Muscle layer of duodenum (tissue), 2 donors: ENCODE measurements around the gene MEGF6.

Experiments
- H3K27ac ChIP-seq: one replicate; pipeline ENCODE4 v1.7.0; 2013; ENCODE audit warnings: mild to moderate bottlenecking, low read length
- H3K27me3 ChIP-seq: one replicate; pipeline ENCODE4 v1.7.0; 2013; ENCODE audit warnings: low read depth, mild to moderate bottlenecking, control low read depth, low read length
- H3K36me3 ChIP-seq, 2 donors: one replicate each; pipeline ENCODE4 v1.7.0; 2013; ENCODE audit warnings: low read length in 2 of 2, control low read depth in 1 of 2, mild to moderate bottlenecking in 1 of 2; ENCODE audit not compliant: insufficient read depth in 2 of 2, control insufficient read depth in 1 of 2
- H3K4me1 ChIP-seq, 2 donors: one replicate each; pipeline ENCODE4 v1.7.0; 2013; ENCODE audit warnings: low read length in 2 of 2, mild to moderate bottlenecking in 2 of 2, control low read depth in 1 of 2, moderate library complexity in 1 of 2; ENCODE audit not compliant: insufficient read depth in 2 of 2, control insufficient read depth in 1 of 2
- H3K4me3 ChIP-seq, 2 donors: one replicate each; pipeline ENCODE4 v1.7.0; 2013; ENCODE audit warnings: low read length in 2 of 2, low read depth in 1 of 2, mild to moderate bottlenecking in 1 of 2
- H3K9me3 ChIP-seq, 2 donors: one replicate each; pipeline ENCODE4 v1.7.0; 2013; ENCODE audit warnings: low read length in 2 of 2, control low read depth in 1 of 2, mild to moderate bottlenecking in 1 of 2; ENCODE audit not compliant: control insufficient read depth in 1 of 2
- donor health status: healthy.

The MEGF6 gene

DNA sequence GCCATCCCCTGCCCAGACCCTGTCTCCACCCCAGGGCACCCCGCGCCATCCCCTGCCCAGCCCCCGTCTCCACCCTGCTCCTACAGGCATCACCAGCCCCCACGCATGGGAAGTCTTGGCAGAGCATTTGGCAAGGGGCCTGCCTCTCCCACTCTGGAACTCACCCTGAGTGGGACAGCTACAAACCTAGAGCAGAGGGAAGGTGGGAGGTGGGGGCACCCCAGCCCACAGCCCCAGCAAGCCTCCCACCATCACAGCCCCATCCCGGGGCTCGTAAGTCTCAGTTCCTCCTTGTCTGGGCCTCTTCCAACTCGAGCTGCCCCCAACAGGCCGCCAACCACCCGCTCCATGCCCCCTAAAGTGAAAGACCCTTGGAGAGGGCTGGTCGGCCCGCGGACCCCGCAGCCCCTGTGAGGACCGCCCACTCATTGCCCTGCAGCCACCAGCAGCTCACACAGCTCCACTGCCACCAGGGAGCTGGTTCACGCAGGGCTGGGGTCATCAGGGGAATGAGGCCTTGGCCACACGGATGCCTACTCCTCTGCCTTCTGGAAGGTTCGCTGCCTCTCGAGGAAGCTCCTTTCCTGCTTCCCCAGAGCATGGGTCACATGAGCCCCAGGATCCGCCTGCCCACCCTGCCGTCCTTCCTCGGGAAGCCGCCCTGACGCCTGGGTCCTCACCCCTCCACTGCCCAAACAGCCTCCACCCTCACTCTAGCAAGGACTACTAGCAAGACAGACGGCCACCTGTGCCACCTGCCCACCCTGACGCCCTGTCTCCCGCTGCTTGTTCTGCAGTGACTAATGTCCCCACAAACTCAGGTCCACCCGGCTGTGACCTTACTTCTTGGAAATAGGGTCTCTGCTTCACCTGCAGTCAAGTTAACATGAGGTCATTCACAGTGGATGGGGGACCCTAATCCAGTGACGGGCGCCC is 14.4 kb downstream of the MEGF6 start:
- H3K4me3 ChIP-seq, result no peak overlapping the region
- no peaks in the 10 kb centered on the region for H3K9me3 ChIP-seq
- H3K27me3 ChIP-seq, result no peaks in the 10 kb centered on the region
- no peak overlapping the region for H3K27ac ChIP-seq
- peaks cover 4 to 25% of the 10 kb centered on the region in 2 donors for H3K4me1 ChIP-seq
- H3K36me3 ChIP-seq, result no peaks in the 10 kb centered on the region

- Histone ChIP-seq H3K36me3 (no peaks in the 10 kb centered on the region), H3K4me1 (peaks cover 4 to 25% of the 10 kb centered on the region in 2 donors), H3K4me3 (no peak overlapping the region), H3K27me3 (no peaks in the 10 kb centered on the region), H3K27ac (no peak overlapping the region), H3K9me3 (no peaks in the 10 kb centered on the region)
Observed at GRCh38 chr1:3595949-3596348, 15.4 kb downstream of the MEGF6 start.

- H3K9me3 ChIP-seq, result no peaks in the 10 kb centered on the region
- no peak overlapping the region for H3K4me3 ChIP-seq
- H3K36me3 ChIP-seq, result no peaks in the 10 kb centered on the region
- H3K27me3 ChIP-seq, result no peaks in the 10 kb centered on the region
- no peak overlapping the region for H3K27ac ChIP-seq
- peaks cover 4 to 25% of the 10 kb centered on the region in 2 donors for H3K4me1 ChIP-seq
Observed at GRCh38 chr1:3594706-3595377, 16.5 kb downstream of the MEGF6 start.

- Histone ChIP-seq H3K27me3 (no peaks in the 10 kb centered on the region), H3K4me1 (peaks cover 4 to 19% of the 10 kb centered on the region in 2 donors), H3K27ac (no peak overlapping the region), H3K9me3 (no peaks in the 10 kb centered on the region), H3K4me3 (no peak overlapping the region), H3K36me3 (no peaks in the 10 kb centered on the region)
Observed at GRCh38 chr1:3593745-3594144, 17.6 kb downstream of the MEGF6 start.

GRCh38 chr1:3593334-3593733 is 18.0 kb downstream of the MEGF6 start:
- Histone ChIP-seq H3K36me3 (no peaks in the 10 kb centered on the region), H3K27me3 (no peaks in the 10 kb centered on the region), H3K4me3 (no peak overlapping the region), H3K4me1 (peaks cover 4 to 14% of the 10 kb centered on the region in 2 donors), H3K27ac (no peak overlapping the region), H3K9me3 (no peaks in the 10 kb centered on the region)

DNA sequence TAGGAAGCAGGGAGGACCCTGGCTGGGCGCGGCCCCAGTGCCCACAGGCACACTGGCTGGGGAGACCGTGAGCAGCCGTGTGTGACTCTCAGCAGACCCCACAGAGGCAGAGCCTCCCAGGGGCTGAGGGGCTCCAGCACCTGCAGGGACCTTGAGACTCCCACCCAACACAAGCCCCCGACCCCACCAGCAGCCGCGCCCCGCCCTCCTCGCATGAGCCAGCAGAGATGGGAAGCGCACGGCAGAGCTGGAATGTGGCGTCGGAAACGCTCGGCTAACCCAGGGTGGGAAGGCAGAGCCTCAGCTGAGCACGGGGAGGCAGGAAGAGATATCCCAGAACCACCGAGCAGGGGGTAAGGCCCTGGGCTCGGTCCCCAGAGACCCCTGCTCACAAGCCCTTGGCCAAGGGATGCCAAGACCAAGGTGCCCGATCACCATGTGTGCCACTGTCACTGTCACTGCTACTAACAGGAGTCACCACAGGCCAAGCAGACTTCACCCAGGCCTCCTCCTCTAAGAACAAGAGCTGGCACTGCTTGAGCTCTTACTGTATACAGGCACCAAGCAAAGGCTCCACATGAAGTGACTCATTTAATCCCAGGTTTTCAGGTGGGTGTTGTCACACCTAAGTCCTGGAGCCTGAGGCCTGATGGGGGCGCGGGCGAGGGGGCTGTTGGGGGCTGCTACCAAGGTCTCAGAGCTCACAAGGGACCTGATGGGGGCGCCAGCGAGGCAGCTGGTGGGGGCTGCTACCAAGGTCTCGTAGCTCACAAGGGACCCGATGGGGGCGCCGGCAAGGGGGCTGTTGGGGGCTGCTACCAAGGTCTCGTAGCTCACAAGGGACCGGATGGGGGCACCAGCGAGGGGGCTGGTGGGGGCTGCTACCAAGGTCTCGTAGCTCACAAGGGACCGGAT is 20.1 kb downstream of the MEGF6 start:
- Histone ChIP-seq H3K27me3 (no peaks in the 10 kb centered on the region), H3K9me3 (no peaks in the 10 kb centered on the region), H3K4me1 (no peaks in the 10 kb centered on the region), H3K4me3 (no peak overlapping the region), H3K27ac (no peak overlapping the region), H3K36me3 (no peaks in the 10 kb centered on the region)

DNA sequence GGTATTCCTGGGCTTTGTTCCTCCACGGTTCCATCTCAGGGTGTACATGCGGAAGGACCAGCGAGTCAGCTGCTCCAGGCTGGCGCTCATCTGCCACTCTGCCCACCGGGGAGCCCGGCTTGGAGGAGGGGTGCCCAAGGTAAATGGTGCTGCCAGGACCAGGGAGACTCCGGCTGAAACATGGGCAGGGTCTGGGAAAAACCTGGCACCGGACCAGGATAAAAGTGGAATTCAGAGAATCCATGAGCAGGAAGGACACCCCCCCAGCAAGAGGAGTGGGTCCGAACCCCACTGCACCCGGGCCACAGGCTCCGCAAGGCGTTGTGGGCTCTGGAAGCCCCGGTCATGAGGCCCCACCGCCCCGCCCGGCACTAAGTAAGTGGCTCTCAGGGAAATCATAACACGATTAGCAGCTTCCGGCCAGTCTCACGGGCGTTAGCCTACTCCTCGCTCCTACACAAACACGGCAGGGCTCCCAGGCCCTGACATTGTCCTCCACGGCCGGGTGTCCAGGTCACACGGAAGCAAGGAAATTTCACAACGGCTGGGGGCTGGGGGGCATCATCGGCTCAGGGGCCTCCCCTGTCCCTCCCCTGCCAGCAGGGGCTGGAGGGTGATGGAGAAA is 21.1 kb downstream of the MEGF6 start:
- Histone ChIP-seq H3K9me3 (no peaks in the 10 kb centered on the region), H3K27ac (no peak overlapping the region), H3K4me1 (no peaks in the 10 kb centered on the region), H3K36me3 (no peaks in the 10 kb centered on the region), H3K27me3 (no peaks in the 10 kb centered on the region), H3K4me3 (no peak overlapping the region)

DNA sequence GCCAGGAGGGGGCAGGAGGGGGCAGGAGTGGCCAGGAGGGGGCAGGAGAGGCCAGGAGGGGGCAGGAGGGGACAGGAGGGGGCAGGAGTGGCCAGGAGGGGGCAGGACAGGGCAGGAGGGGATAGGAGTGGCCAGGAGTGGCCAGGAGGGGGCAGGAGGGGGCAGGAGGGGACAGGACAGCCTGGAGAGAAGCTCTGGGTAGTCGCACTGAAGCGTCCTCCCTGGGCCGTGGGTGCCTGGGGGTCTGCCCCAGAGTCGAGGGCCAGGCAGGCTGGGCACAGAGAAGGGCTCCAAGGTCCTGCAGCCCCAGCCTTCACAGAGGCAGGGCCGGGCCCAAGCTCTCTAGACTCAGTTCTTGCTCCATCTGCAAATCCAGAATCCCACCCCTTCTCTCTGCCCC is 22.9 kb downstream of the MEGF6 start:
- Histone ChIP-seq H3K27me3 (no peaks in the 10 kb centered on the region), H3K27ac (no peak overlapping the region), H3K4me1 (no peaks in the 10 kb centered on the region), H3K4me3 (no peak overlapping the region), H3K9me3 (no peaks in the 10 kb centered on the region), H3K36me3 (no peaks in the 10 kb centered on the region)

DNA sequence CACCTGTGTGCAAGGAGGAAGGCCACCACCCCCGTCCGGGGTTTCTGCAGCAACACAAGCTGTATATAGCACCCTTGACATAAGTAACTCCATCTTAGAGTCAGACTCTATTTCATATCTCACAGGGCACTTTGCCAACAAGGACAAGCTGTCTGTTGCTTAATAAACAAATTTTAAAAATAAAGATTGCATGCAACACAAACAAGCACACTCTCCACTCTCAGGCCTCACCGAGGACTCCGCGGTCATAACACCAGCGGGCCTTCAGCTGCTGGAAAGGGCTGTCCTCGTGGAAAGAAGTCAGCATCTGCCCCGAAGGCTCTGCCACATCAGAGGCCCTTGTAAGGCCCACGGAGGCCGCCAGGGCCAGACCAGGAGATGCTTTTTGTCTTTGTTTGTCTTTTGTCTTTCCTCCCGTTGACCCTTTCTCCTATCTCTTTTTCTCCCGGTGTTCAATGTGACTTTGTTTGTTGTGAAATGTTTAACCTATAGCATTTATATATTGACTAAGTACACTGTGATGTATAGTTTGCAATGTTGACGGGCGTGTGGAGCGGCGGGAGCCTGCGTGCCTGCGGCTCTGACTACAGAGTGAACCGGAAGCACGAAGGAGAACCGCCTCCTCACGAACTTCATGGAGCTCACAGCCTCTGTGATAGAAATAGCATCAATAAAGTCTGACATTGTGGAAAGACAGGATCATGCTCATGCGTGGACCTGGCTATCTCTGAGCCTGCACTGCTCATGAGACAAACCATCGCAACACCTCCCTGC is 24.1 kb downstream of the MEGF6 start:
- Histone ChIP-seq H3K4me3 (no peak overlapping the region), H3K27me3 (no peaks in the 10 kb centered on the region), H3K27ac (no peak overlapping the region), H3K9me3 (no peaks in the 10 kb centered on the region), H3K36me3 (no peaks in the 10 kb centered on the region), H3K4me1 (no peaks in the 10 kb centered on the region)

DNA sequence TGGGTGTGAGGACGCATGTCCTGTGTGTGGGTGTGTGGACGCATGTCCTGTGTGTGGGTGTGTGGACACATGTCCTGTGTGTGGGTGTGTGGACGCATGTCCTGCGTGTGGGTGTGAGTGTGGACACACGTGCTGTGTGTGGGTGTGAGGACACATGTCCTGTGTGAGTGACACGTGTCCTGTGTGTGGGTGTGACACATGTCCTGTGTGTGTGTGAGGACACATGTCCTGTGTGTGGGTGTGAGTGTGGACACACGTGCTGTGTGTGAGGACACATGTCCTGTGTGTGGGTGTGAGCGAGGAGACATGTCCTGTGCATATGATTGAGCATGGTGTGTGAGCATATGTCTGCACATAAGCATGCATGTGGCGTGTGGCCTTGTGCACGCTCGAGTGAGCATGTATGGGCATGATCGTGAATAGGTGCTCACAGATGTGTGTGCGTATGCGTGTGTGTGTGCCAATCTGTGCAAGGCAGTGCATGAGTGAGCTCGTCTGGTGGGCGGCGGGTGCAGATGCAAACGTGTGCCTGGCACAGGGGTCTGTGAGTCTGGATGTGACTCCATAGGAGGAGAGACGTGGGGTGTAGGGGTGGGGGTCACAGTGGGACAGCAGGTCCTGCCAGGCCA is 25.3 kb downstream of the MEGF6 start:
- no peaks in the 10 kb centered on the region for H3K9me3 ChIP-seq
- H3K4me1 ChIP-seq, result no peaks in the 10 kb centered on the region
- no peaks in the 10 kb centered on the region for H3K36me3 ChIP-seq
- H3K27ac ChIP-seq, result no peak overlapping the region
- H3K4me3 ChIP-seq, result no peak overlapping the region
- no peaks in the 10 kb centered on the region for H3K27me3 ChIP-seq
